Upper lobe of left lung (tissue), 6 donors: Measurements from ENCODE around the gene MSANTD2. TPM values are rescaled to one million over a fixed set of nuclear protein-coding genes. Genes with fewer than 3 reads are reported as not detected.

Source experiments
- ATAC-seq, 2 donors: fragments of 200-7000 bp; cut with Tn5 transposase; one replicate each; pipeline ENCODE4 v1.9.1; 2022; ENCODE audit warnings: mild to moderate bottlenecking in 2 of 2, moderate library complexity in 2 of 2; ENCODE audit not compliant: low FRiP score in 2 of 2
- DNase-seq, 2 donors: peaks; one replicate each; pipeline ENCODE4 v3.0.0-alpha.2; 2019 to 2020
- H3K27ac ChIP-seq, 4 donors: fragments of 200-600 bp; sonication (generic); one replicate each; pipeline ENCODE4 v1.5.1; 2016 to 2019
- H3K27me3 ChIP-seq, 4 donors: fragments of 200-600 bp; sonication (generic); one replicate each; pipeline ENCODE4 v1.5.1; 2017 to 2019
- H3K36me3 ChIP-seq, 4 donors: fragments of 200-600 bp; sonication (generic); one replicate each; pipeline ENCODE4 v1.5.1; 2016 to 2019
- H3K4me1 ChIP-seq, 4 donors: fragments of 200-600 bp; sonication (generic); one replicate each; pipeline ENCODE4 v1.5.1; 2018 to 2019
- H3K4me3 ChIP-seq, 4 donors: fragments of 200-600 bp; sonication (generic); one replicate each; pipeline ENCODE4 v1.5.1; 2017 to 2019; ENCODE audit warnings: mild to moderate bottlenecking in 2 of 4, moderate library complexity in 1 of 4
- H3K9me3 ChIP-seq, 4 donors: fragments of 200-600 bp; sonication (generic); one replicate each; pipeline ENCODE4 v1.5.1; 2018 to 2019
- EP300 ChIP-seq, 4 donors: sonication (generic); formaldehyde crosslinking; IDR thresholded peaks; one replicate each; pipeline ENCODE4 v1.5.1; 2017; ENCODE audit warnings: antibody characterized with exemption in 4 of 4, control low read depth in 2 of 4
- POLR2A ChIP-seq, 4 donors: fragments of 450-650 bp; IDR thresholded peaks; one replicate each; pipeline ENCODE4 v1.5.1; 2016 to 2017; ENCODE audit warnings: antibody characterized with exemption in 4 of 4, mild to moderate bottlenecking in 2 of 4
- POLR2AphosphoS5 ChIP-seq, 2 donors: sonication (generic); formaldehyde crosslinking; IDR thresholded peaks; one replicate each; pipeline ENCODE4 v1.5.1; 2017; ENCODE audit warnings: antibody characterized with exemption in 2 of 2
- WGBS, 2 donors: methylation state at CpG; one replicate each; pipeline ENCODE4 v1.1.5; 2017 to 2018; 5-methylcytosine and 5-hydroxymethylcytosine counted together
- total RNA-seq, 6 donors: library from RNA; depleted of rRNA in 4 of 6; stranded (reverse); fragments of >200 nt in 4 of 6; gene quantifications; one replicate each; pipeline versions ENCODE4 v1.1.0 to v1.2.1, GENCODE V29; 2016 to 2021
- TF ChIP-seq, protein P1 (sequence below), 6 experiments: fragments of 450-650 bp in 4 of 6; fragments of 200-600 bp in 2 of 6; sonication (generic) in 2 of 6; IDR thresholded peaks; one replicate each; pipeline ENCODE4 v1.5.1; 2016 to 2019; ENCODE audit warnings: antibody characterized with exemption in 6 of 6
- donor health status: DM: no; HTN: no; CAD: no; lungs with moderate emphysema.
- donor health status: DM: no; HTN: yes; CAD: no; lungs with severe emphysema.

MSANTD2 gene
- total RNA-seq, 6 donors from 2014 or later = 10.5 to 69.1 (median 14.0) TPM

DNA sequence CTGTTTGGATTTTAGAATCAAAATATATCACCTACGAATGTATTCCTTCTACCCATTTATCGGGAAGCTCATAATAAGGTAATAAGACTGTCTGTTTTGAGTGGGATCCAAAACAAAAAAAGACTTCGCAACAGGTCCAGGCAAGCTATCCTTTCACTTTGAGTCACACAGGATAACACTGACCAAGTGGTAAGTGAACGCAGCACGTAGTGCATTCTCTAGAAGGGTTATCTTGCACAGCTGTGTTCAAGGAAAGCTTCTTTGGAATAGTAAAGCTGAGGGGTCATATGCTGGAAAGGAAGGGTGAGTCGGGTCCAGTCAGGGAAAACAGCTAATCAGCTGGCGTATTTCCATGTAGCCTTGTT, 82.8 kb downstream of the MSANTD2 start:
- peak overlapping the region; percentile 26 to 53 (median 44) for H3K4me3 ChIP-seq
- WGBS, 2 donors = 33 to 42% methylated on average over 5 to 7 of the region's 7 CpGs
- TF ChIP-seq EP300 (IDR thresholded peaks at IDR 0.05) (no peak), POLR2AphosphoS5 (IDR thresholded peaks at IDR 0.05) (no peak), POLR2A (IDR thresholded peaks at IDR 0.05) (no peak)
- TF ChIP-seq, protein P1, sequence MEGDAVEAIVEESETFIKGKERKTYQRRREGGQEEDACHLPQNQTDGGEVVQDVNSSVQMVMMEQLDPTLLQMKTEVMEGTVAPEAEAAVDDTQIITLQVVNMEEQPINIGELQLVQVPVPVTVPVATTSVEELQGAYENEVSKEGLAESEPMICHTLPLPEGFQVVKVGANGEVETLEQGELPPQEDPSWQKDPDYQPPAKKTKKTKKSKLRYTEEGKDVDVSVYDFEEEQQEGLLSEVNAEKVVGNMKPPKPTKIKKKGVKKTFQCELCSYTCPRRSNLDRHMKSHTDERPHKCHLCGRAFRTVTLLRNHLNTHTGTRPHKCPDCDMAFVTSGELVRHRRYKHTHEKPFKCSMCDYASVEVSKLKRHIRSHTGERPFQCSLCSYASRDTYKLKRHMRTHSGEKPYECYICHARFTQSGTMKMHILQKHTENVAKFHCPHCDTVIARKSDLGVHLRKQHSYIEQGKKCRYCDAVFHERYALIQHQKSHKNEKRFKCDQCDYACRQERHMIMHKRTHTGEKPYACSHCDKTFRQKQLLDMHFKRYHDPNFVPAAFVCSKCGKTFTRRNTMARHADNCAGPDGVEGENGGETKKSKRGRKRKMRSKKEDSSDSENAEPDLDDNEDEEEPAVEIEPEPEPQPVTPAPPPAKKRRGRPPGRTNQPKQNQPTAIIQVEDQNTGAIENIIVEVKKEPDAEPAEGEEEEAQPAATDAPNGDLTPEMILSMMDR (IDR thresholded peaks at IDR 0.05) = no peak
- peaks cover 9 to 20% (median 13%) of the 10 kb centered on the region in 4 donors for H3K4me1 ChIP-seq
- H3K9me3 ChIP-seq = no peaks in the 10 kb centered on the region
- DNase-seq (no peak), ATAC-seq (peak in 1 of 2 donors; percentile 31)
- peaks cover 0 to 6% (median 1%) of the 10 kb centered on the region in 4 donors for H3K27me3 ChIP-seq
- no peaks in the 10 kb centered on the region for H3K36me3 ChIP-seq
- peak overlapping the region; percentile 57 to 83 (median 76) for H3K27ac ChIP-seq

DNA sequence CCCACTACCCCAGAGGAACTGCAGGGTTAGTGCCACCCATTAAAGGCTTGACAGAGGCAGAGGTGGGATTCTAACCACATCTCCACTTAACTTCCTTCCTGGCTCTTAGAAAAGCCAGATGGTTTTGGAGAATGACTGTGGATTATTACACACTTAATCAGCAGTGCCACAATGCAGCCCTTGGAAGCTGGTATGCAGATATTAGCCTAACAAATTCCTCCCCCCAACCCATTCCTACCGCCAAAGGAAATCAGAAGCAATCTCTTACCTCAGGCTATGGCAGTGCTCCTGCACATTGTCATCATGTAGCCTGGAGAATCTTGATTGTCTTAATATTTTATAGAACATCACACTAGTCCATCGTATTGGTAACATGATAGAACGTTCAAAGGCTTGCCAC, 83.6 kb downstream of the MSANTD2 start:
- TF ChIP-seq POLR2AphosphoS5 (IDR thresholded peaks at IDR 0.05) (no peak), POLR2A (IDR thresholded peaks at IDR 0.05) (no peak), EP300 (IDR thresholded peaks at IDR 0.05) (no peak)
- TF ChIP-seq, protein P1 (IDR thresholded peaks at IDR 0.05) = no peak
- no peak overlapping the region for H3K4me3 ChIP-seq
- H3K27ac ChIP-seq = peak overlapping the region in 1 of 4 donors; percentile 2
- DNase-seq = no peak
- peaks cover 0 to 6% (median 1%) of the 10 kb centered on the region in 4 donors for H3K27me3 ChIP-seq
- no peaks in the 10 kb centered on the region for H3K9me3 ChIP-seq
- H3K4me1 ChIP-seq = peaks cover 9 to 20% (median 13%) of the 10 kb centered on the region in 4 donors
- 64 to 69% methylated on average over 3 of the region's 3 CpGs for WGBS, 2 donors
- H3K36me3 ChIP-seq = no peaks in the 10 kb centered on the region
- ATAC-seq = no peak

Other genes with a start within 250 kb of the MSANTD2 start
- gene OR8A1, start 230.4 kb downstream of the MSANTD2 start, total RNA-seq = not detected
- not detected for gene PANX3, start 189.0 kb downstream of the MSANTD2 start, total RNA-seq
- 10 to 100 TPM; 42.3 to 66.6 (median 47.1) TPM for gene TBRG1, start 177.5 kb downstream of the MSANTD2 start, total RNA-seq
- 10 to 100 TPM; 21.6 to 42.7 (median 29.3) TPM for gene SIAE, start 126.7 kb downstream of the MSANTD2 start, total RNA-seq
- gene SPA17, start 126.5 kb downstream of the MSANTD2 start, total RNA-seq = 10 to 100 TPM in 2 of 6 donors, 1 to 10 TPM in 4; 3.6 to 28.0 (median 7.6) TPM
- 100 to 1,000 TPM in 1 of 6 donors, 10 to 100 TPM in 5; 30.9 to 111 (median 77.6) TPM for gene NRGN, start 60.5 kb downstream of the MSANTD2 start, total RNA-seq
- gene VSIG2, start 48.2 kb downstream of the MSANTD2 start, total RNA-seq = 10 to 100 TPM; 32.5 to 55.3 (median 40.2) TPM
- gene ESAM, start 38.1 kb downstream of the MSANTD2 start, total RNA-seq = 100 to 1,000 TPM in 4 of 6 donors, 10 to 100 TPM in 2; 39.8 to 177 (median 128) TPM
- gene ROBO3, start 65.0 kb upstream of the MSANTD2 start, total RNA-seq = 10 to 100 TPM in 2 of 6 donors, 1 to 10 TPM in 4; 6.4 to 40.9 (median 7.5) TPM
- 100 to 1,000 TPM in 2 of 6 donors, 10 to 100 TPM in 4; 17.3 to 111 (median 50.2) TPM for gene ROBO4, start 97.5 kb upstream of the MSANTD2 start, total RNA-seq
- not detected for gene HEPN1, start 118.8 kb upstream of the MSANTD2 start, total RNA-seq
- under 1 TPM in 1 of 6 donors, not detected in 5; 0.14 TPM for gene HEPACAM, start 135.6 kb upstream of the MSANTD2 start, total RNA-seq
- 1 to 10 TPM in 4 of 6 donors, under 1 TPM in 2; 0.89 to 3.1 (median 1.2) TPM for gene CCDC15, start 153.8 kb upstream of the MSANTD2 start, total RNA-seq